OCI-LY1 (cell line): ENCODE results near the gene ACY1.

Source experiments
- H2AFZ ChIP-seq: fragments of 200-600 bp; sonication (generic), shearing (Covaris generic); 2 replicates; pipeline ENCODE4 v1.6.0; 2014; ENCODE audit warnings: antibody characterized with exemption, mild to moderate bottlenecking, low read length
- H3F3A ChIP-seq: fragments of 200-600 bp; sonication (generic), shearing (Covaris generic); 2 replicates; pipeline ENCODE4 v1.6.0; 2014; ENCODE audit warnings: mild to moderate bottlenecking, antibody characterized with exemption, low read length, moderate library complexity; ENCODE audit not compliant: insufficient read depth
- H3K27ac ChIP-seq: fragments of 200-600 bp; sonication (generic); 2 replicates; pipeline ENCODE4 v1.5.1; 2014; ENCODE audit warnings: low read length, mixed run types, mild to moderate bottlenecking, low read depth; ENCODE audit not compliant: poor library complexity, severe bottlenecking
- H3K27me3 ChIP-seq: fragments of 200-600 bp; sonication (generic); 2 replicates; pipeline ENCODE4 v1.6.0; 2014; ENCODE audit warnings: antibody characterized with exemption, mild to moderate bottlenecking, low read length, moderate library complexity; ENCODE audit not compliant: insufficient read depth
- H3K36me3 ChIP-seq: fragments of 200-600 bp; sonication (generic); 2 replicates; pipeline ENCODE4 v1.6.1; 2014; ENCODE audit warnings: mild to moderate bottlenecking, antibody characterized with exemption, low read length, moderate library complexity, mixed read lengths; ENCODE audit not compliant: insufficient read depth
- H3K4me1 ChIP-seq: fragments of 200-600 bp; sonication (generic); 2 replicates; pipeline ENCODE4 v1.5.1; 2014; ENCODE audit warnings: mild to moderate bottlenecking, low read length, moderate library complexity; ENCODE audit not compliant: insufficient read depth, severe bottlenecking
- H3K4me2 ChIP-seq: fragments of 200-600 bp; sonication (generic), shearing (Covaris generic); 2 replicates; pipeline ENCODE4 v1.6.1; 2014; ENCODE audit warnings: low read length
- H3K4me3 ChIP-seq: fragments of 200-600 bp; sonication (generic); 2 replicates; pipeline ENCODE4 v1.5.1; 2014; ENCODE audit warnings: low read length, low read depth, mild to moderate bottlenecking, mixed read lengths; ENCODE audit not compliant: poor library complexity, severe bottlenecking
- H3K79me2 ChIP-seq: fragments of 200-600 bp; shearing (Covaris generic); 2 replicates; pipeline ENCODE4 v1.6.1; 2016; ENCODE audit warnings: mixed run types, low read length, mixed read lengths; ENCODE audit not compliant: insufficient read depth
- H3K9ac ChIP-seq: fragments of 200-600 bp; sonication (generic), shearing (Covaris generic); 2 replicates; pipeline ENCODE4 v1.6.1; 2014; ENCODE audit warnings: mild to moderate bottlenecking, low read length, mixed read lengths
- H3K9me2 ChIP-seq: fragments of 200-600 bp; sonication (generic), shearing (Covaris generic); 2 replicates; pipeline ENCODE4 v1.6.1; 2014; ENCODE audit warnings: low read depth, mild to moderate bottlenecking, low read length, mixed read lengths
- H3K9me3 ChIP-seq: fragments of 200-600 bp; shearing (Covaris generic); 2 replicates; pipeline ENCODE4 v1.6.1; 2014; ENCODE audit warnings: low read length, mixed read lengths
- H4K20me1 ChIP-seq: fragments of 200-600 bp; sonication (generic), shearing (Covaris generic); 2 replicates; pipeline ENCODE4 v1.6.0; 2016; ENCODE audit warnings: mild to moderate bottlenecking, low read length; ENCODE audit not compliant: insufficient read depth
- CTCF ChIP-seq: fragments of 200-600 bp; sonication (generic), shearing (Covaris generic); IDR thresholded peaks from 2 replicates; pipeline ENCODE4 v1.5.1; 2017; ENCODE audit warnings: mild to moderate bottlenecking, antibody characterized with exemption, low read length, moderate library complexity, mixed read lengths
- EZH2 ChIP-seq: fragments of 200-600 bp; sonication (generic), shearing (Covaris generic); IDR thresholded peaks from 2 replicates; pipeline ENCODE4 v1.8.0; 2017; ENCODE audit warnings: borderline replicate concordance, mixed run types, mild to moderate bottlenecking, antibody characterized with exemption, low read length, moderate library complexity, mixed read lengths

Gene ACY1

GRCh38 chr3:51934991-51935885 is 48.1 kb upstream of the ACY1 start:
- Histone ChIP-seq H3K4me2 (no peak overlapping the region), H2AFZ (no peak overlapping the region), H3K9me2 (no peaks in the 10 kb centered on the region), H3K9me3 (no peaks in the 10 kb centered on the region), H3K4me1 (peaks cover 10% of the 10 kb centered on the region), H3K27me3 (no peaks in the 10 kb centered on the region), H3K9ac (no peak overlapping the region), H3K79me2 (no peaks in the 10 kb centered on the region), H3K36me3 (peaks cover 59% of the 10 kb centered on the region), H4K20me1 (no peaks in the 10 kb centered on the region), H3F3A (no peaks in the 10 kb centered on the region), H3K27ac (no peak overlapping the region), H3K4me3 (no peak overlapping the region)
- TF ChIP-seq EZH2: no peak
- no peak for TF ChIP-seq CTCF

- H3F3A ChIP-seq: no peaks in the 10 kb centered on the region
- no peak for TF ChIP-seq CTCF
- no peak for TF ChIP-seq EZH2
These were observed 47.2 kb upstream of the ACY1 start for GRCh38 chr3:51935886-51936755.

GRCh38 chr3:51937014-51937413 is 46.3 kb upstream of the ACY1 start:
- Histone ChIP-seq H3K27ac (no peak overlapping the region), H4K20me1 (no peaks in the 10 kb centered on the region), H3K36me3 (peaks cover 59% of the 10 kb centered on the region)

More at GRCh38 chr3:51935886-51936755, 47.2 kb upstream of the ACY1 start:
- H2AFZ ChIP-seq: no peak overlapping the region
- H3K79me2 ChIP-seq: peaks cover 4% of the 10 kb centered on the region; the same call in 1 of the 2 replicates
- peaks cover 59% of the 10 kb centered on the region for H3K36me3 ChIP-seq
- H3K9me2 ChIP-seq: no peaks in the 10 kb centered on the region
- no peak overlapping the region for H3K27ac ChIP-seq
- no peaks in the 10 kb centered on the region for H4K20me1 ChIP-seq
- no peak overlapping the region for H3K9ac ChIP-seq
- H3K4me3 ChIP-seq: no peak overlapping the region
- H3K9me3 ChIP-seq: no peaks in the 10 kb centered on the region
- peaks cover 18% of the 10 kb centered on the region for H3K4me1 ChIP-seq
- no peak overlapping the region for H3K4me2 ChIP-seq
- H3K27me3 ChIP-seq: no peaks in the 10 kb centered on the region

More at GRCh38 chr3:51937014-51937413, 46.3 kb upstream of the ACY1 start:
- TF ChIP-seq EZH2 (no peak), CTCF (no peak)
- Histone ChIP-seq H2AFZ (no peak overlapping the region), H3F3A (no peaks in the 10 kb centered on the region), H3K27me3 (no peaks in the 10 kb centered on the region), H3K4me2 (no peak overlapping the region), H3K9me2 (no peaks in the 10 kb centered on the region), H3K79me2 (peaks cover 7% of the 10 kb centered on the region; the same call in 1 of the 2 replicates), H3K9me3 (no peaks in the 10 kb centered on the region), H3K4me1 (peaks cover 21% of the 10 kb centered on the region), H3K4me3 (no peak overlapping the region), H3K9ac (no peak overlapping the region)
